KBM-7 (cell line): Measurements from ENCODE around the gene VLDLR.

Experiments
- DNase-seq: peaks from one replicate; pipeline ENCODE4 v3.0.0-alpha.2; 2015
- in situ Hi-C: fragments of 300-500 bp; cut with MboI; formaldehyde crosslinking; loops from 2 replicates; pipeline ENCODE4 v1.14.3; 2020; ENCODE audit warnings: low sequenced_read_pairs, low pct_unique_long_range_greater_than_20kb, mixed read lengths

VLDLR gene

DNA sequence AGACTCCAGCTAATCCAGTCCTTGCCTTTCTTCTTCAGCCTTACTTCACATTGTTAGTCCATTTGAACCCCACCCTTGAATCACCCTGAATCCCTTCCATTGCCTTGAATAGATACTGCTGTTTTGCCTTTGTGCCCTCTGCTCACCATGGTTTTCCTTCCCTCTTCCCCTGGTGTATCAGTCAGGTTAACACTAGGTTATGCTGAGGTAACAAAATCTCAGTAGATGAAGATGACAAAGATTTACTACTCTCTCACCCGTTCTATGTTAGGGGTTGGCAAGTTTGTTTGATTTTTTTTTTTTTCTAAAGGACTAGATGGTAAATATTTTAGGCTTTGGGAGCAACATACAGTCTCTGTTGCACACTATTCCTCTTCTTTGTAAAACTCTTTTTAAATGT lies 3.3 kb upstream of the VLDLR start:
- in situ Hi-C loops, result no loop called here
- DNase-seq, result no peak

DNA sequence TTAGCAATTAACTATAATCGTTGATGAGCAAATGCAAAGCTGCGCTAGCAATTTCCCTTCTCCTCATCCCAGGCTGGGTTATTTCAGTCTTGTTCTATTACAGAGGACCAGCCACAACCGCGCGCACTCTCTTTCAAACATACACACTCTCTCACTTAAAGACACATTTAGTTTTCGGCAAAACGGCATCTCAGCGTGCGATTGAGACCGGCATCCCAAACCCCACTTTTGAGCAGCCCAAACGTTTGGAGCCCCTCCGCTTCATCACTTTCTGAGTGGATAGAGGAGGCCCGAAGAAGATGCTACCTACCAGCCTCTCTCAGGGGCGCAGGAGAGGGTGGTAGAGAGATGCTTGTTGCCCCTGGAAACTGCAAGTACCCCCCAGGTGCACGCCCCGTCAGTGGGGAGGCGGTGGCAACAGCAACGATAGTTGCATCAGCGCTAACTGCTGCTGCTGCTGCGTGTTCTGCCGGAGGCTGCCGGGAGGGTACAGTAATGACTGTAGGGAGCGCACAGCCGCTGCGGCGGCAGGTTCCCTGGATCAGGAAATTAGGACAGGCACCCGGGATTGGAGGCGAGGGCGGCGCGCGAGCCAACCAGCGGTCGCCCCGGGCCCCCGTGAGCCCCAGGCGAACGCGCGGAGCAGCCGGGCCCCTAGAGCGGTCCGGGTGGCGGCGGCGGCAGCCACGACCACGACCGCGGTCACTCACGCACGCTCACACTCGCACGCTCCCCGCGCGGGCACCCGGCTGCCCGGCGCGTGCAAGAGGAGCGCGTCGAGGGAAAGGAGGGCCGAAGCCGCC lies 467 bp upstream of the VLDLR start:
- in situ Hi-C loops, result no loop called here
- DNase-seq, result peak; percentile 82

DNA sequence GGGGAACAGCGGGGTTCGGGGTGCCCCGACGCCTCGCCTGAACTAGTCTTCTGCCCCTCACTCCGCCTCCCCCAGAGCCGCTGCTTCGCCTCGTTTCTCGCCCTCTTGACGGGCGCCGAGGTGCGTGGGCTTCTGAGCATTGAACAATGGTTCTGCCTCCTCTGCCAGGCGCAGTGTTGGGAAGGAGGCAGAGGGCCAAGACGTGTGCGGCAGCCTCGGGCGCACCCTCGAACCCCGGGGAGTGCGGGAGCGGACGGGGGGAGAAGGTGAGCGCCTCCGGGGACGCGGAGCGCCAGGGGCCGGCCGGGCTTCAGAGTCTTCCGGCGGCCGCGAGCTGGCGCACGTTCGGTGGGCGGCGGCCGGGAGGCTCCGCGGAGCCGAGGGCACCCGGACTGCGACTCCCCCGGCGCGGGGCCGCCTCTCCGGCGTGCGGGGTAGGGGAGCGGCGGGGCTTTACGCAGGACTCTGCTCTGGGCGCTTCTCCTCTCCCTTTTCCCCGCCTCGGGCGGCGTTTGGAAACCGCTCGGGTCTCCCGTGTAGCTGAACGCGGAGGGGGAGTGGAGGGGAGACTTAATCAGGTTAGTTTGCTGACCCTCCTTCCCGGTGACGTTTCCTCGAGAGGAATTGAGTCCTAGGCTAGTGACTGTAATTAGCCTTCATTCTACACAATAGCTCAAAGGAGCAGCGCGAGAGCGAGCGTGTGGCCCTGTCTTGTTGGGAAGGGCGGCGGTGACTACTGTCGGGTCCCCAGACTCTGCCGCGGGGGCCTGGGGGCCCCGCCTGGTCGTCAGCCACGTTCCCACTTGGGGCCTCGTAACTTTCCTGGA lies 1.1 kb downstream of the VLDLR start:
- DNase-seq, result peak; percentile 59
- in situ Hi-C loops, result no loop called here

DNA sequence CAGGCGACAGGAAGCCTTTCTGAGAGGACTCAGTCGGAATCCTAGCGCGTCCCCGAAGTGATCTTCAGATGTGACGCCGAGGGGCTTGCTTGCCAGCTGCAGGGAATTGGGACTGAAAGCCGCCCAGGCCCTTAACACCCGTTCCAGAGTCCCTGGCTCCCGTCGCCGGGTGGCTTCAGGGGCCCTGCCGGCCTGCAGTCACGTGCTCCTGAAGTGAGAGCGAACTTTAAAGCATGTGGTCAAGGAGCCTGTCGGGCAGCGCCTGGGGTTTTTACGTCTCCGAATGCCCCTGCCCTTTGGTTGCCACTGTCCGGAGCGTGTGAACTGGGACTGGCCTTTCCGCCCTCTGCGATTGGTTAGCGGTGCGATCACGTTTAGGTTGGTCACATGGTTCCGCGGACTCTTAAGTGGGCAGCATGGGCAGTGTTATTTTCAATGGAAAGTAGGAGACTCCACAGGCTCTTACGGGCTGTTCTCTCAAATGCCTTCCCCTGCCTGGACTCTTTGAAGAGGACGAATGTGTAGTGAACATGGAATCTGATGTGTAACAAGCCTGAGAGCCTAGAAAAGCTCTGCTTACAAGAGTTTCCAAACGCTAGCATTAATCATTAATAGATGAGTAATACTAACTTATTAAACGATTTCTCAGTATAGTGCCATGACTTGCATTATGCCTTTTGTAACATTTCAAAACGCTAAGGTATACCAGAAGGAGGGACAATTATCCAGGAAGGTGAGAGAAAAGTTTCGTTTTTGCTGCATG lies 1.9 kb downstream of the VLDLR start:
- in situ Hi-C loops, result no loop called here
- DNase-seq, result no peak

DNA sequence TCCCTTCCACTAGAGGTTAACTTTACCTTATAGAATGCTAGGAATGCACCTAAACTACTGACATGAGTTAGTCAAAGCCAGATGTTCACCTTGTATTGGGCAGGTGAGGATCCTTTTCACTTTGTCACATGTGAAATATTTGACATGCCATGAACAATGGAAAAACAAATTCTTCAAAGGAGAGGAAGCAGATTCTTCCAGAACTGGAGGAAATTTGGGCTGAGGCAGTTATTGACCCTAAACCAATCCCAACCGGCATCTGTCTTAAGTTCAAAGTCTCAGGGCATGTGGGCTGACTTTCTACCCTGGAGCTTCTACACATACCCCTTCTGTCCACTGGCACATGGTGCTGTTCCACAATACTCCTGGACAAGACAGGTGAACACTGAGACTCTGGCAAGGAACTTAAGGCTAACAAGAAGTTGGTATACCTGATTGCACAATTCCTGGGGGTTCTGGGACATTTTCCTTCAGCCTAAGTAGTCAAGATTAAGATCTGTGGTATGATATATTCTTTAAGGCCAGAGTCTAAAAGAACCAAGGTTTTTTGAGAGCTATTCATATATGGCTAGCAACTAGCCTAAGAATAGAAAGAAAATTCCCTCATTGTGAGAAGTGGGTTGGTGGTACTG lies 2.6 kb downstream of the VLDLR start:
- in situ Hi-C loops, result no loop called here
- DNase-seq, result no peak

DNA sequence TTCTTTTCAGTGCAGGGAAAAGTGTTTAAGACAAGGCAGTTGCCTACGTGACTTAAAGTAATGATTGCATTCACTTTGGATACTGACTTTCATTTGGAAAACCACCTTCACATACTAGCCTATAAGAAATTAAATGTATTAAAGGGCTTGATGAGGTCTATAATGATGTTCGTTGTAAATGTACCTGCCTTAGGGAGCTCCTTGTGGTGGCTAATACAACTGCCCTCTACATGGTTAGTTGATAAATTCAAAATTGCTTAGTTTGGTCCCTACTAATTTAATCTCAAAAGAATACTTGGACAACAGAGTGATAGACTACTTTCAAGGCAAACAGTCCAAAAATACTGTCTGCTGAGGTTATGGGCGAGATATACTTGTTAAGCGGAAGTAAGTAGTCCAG lies 3.8 kb downstream of the VLDLR start:
- in situ Hi-C loops, result no loop called here
- DNase-seq, result no peak

DNA sequence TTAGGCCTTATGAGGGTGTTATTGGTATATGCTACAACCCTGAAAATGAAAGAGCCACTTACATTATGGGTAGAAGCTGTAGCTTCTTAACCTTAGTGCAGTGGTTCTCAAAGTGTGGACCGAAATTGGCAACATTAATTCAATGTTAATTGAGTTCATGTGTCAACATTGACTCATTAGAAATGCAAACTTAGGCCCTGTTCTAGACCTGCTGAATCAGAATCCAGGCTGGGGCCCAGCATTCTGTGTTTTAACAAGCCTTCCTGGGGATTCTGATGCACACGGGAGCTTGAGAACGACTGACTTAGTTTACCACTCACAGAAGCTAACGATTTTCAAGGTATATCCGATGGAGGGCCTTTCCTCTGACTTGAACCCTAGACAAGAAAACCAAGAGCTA lies 7.3 kb downstream of the VLDLR start:
- in situ Hi-C loops, result no loop called here
- DNase-seq, result no peak

DNA sequence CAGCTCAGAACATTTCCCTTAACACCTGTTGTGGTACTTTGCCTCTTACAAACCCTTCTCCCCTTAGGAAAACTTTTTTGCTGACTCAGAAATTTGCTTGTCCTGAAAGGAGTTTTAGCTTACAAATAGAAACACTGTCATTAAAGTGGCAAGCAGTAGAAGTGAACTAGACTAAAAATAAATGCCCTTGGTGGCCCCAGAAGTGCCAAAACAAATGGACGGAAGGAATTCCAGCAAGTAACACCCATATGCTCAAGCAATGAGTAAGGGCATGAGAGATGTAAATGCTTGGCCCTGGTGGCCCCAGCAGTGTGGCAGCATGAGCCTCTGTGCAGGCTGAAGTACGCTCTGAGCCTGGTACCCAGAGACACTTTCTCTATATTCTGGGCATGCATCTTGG lies 8.6 kb downstream of the VLDLR start:
- in situ Hi-C loops, result no loop called here
- no peak for DNase-seq

DNA sequence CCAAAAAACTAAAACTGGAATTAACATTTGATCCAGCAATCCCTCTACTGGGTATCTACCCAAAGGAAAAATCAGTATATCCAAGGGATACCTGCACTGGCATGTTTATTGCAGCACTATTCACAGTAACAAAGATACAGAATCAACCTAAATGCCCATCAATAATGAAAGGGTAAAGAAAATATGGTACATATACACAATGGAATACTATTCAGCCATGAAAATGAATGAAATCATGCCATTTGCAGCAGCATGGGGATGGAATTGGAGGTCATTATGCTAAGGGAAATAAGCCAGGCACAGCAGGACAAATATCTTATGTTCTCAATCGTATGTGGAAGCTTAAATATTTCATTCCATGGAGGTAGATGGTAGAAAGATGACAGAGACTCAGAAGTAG lies 9.7 kb downstream of the VLDLR start:
- in situ Hi-C loops, result no loop called here
- DNase-seq, result no peak

DNA sequence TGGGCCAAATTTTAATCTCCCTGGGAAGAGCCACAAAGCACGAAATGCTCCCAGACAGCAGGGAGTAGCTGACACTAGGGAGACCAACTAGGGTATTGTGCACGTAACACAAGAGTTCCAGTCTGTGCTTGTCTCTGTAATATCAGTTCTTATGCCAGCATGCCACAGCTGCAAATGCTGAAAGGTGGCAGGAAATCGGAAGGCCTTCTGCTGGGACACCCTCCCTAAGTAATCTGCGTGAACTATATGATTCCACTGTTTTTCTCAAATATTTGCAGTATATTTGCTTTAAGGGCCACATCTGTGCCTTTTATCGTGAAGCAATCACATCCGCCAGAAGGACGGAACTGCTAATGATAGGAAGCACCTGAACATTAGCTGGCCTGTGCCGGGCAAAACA lies 12.6 kb downstream of the VLDLR start:
- in situ Hi-C loops, result no loop called here

DNA sequence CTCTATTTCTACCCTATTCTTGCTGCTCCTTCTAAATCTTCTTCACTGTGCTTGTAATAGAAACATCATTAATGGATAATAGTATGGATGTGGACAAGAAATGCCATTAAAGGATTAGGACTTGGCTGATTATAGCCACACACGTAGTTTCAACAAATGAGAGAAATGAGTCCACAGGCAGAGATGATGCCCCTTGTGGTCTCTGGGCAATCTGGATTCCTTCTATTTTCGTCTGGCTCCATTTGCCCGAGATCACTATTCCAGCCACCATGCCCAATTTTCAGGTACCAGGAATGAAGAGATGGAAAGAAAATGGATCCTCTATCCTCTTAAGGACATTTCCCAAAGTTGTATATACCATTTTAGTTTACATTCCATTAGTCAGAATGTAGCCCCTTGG lies 13.2 kb downstream of the VLDLR start:
- in situ Hi-C loops, result no loop called here

More for the DNA sequence above, 12.6 kb downstream of the VLDLR start:
- no peak for DNase-seq

DNA sequence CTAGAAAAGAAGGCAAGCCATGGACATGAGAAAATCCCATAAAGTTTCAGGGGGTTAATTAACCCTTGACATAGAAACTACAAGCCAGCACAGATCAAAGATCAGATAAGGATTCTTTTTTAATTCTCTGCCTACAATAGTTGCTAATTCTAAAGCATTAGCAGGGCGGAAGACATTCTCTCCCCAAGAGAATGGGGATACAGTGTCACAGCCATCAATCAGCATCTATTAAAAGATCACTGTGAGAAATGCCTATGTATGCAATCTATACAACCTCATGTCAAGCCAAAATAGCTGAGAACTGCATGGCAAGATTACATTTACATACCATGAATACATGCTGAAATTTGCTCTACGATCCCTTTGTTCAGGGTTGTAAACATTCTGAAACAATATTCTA lies 14.3 kb downstream of the VLDLR start:
- in situ Hi-C loops, result no loop called here
- no peak for DNase-seq

More for the DNA sequence above, 13.2 kb downstream of the VLDLR start:
- DNase-seq, result no peak

DNA sequence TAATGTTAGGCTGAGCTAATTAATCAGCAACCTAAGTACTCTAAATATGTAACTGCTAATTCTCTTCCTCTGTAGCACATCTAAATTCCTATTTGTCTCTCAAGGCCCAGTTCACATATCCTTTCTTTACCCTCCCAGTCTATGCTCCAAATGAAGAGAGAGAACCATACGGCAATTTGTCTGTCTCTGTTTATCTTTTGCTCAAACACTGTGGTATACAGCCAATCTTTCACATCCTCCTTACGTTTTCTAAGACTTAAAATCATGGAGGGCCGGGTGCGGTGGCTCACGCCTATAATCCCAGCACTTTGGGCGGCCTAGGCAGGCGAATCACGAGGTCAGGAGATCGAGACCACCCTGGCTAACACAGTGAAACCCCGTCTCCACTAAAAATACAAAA lies 15.8 kb downstream of the VLDLR start:
- no peak for DNase-seq
- in situ Hi-C loops, result no loop called here

DNA sequence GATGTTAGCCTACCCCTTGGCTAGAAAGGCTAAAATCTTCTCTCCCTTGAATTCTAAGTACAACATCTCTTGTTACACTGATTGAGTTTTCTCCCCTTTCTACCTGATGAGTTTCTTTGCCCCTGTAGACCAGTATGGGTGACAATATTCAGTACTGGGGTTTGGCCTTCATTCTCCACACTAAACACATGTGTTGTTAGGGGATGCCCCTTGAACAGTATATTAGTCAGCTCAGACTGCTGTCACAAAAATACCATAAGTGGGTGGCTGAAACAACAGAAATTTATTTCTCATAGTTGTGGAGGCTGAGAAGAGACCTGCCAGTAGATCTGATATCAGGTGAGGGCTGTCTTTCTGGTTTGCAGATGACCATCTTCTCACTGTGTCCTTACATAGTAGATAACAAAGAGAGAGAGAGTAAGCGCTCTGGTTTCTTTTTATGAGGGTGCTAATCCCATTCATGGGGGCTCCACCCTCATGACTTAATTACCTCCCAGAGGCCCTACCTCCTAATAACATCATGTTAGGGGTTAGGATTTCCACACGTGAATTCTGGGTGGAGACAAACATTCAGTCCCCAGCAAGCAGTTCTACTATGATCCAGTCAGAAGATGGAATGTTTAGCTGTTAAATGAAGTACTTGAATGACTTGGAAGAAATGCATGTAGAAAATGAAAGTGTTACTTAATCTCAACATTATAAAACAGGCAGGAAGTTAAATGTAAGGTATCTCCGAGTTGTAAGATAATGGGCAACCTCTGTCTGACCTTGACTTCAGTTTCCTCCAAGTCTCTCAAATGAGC lies 17.5 kb downstream of the VLDLR start:
- DNase-seq, result no peak
- in situ Hi-C loops, result no loop called here

DNA sequence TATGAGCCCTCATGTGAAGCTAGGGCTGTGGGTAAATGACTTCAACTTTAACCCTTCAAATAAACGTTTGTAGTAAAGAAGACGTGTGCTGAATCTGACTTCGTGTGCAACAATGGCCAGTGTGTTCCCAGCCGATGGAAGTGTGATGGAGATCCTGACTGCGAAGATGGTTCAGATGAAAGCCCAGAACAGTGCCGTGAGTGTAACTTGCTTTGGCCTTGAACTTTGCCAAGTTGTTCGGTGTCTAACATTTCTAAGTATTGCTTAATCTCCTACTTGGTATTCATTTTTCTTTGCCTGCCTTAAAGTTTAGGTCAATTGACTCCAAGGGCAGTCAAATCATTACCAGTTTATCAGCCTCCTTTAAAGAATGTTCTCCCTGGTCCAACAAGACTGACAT lies 18.2 kb downstream of the VLDLR start:
- DNase-seq, result no peak
- in situ Hi-C loops, result no loop called here

DNA sequence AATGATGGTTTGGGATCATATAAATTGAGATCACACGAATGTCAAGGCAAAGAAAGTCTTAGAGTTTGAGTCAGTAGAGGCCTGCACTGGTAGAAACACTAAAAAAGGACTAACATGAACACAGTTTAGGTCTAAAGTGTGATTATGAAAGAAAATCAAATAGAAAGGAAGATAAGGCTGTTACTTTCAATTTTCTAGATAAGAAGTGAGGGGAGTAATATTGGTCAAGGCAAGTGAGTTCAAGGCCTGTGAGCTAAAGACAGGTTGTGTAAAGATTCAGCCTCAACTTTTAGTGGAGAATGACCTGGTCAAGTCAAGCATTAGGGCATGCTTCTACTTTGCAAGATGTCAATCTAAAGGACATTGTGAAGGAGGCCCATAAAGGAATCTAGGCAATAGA lies 19.0 kb downstream of the VLDLR start:
- DNase-seq, result no peak
- in situ Hi-C loops, result no loop called here

DNA sequence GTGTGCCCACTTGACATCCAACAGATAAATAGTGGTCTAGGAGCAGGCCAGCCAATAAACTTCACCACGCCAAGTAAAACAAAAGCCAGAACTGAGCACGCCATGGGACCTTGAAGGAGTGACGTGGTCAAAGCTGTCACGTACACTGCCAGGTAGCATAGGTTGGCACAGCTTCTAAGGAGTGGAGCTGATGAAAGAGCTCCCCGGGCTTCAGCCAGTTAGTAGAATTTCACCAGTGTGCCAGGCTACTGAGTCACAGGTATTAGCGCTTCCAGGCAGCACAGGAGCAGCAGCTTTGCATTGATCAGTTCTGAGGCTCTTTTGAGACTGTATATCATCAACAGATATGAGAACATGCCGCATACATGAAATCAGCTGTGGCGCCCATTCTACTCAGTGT lies 19.4 kb downstream of the VLDLR start:
- in situ Hi-C loops, result no loop called here
- DNase-seq, result no peak

DNA sequence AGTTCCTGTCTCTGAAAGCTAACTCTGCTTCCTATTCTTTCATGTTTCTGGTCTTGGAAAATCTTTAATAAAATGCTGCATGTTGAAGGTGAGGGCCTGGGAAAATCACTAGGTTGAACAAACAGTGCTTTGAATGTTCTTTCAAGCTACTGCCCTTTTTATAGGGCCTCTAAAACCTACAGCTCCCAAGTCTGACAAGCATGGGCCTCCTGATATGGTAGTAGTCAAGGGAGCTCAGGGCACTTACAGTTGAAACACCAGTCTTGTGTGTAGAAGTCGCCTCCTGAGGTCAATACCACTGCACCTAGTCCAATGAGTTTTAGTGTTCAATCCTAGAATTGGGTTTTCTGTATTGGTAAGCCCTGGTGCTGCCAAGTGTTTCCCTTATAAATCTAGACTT lies 20.5 kb downstream of the VLDLR start:
- DNase-seq, result no peak
- in situ Hi-C loops, result no loop called here

DNA sequence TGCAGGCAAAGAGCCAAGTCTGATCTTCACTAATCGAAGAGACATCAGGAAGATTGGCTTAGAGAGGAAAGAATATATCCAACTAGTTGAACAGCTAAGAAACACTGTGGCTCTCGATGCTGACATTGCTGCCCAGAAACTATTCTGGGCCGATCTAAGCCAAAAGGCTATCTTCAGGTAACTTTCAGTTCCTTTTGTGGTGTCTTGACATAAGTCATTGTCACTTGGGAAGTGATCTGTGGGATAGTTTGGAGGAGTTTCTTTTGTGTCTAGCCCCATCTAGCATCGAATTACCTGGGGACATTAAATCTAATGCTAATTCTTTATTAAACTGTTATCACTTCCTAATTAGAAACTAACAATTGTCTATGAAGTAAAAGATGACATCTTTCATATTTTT lies 24.0 kb downstream of the VLDLR start:
- in situ Hi-C loops, result no loop called here
- no peak for DNase-seq
